CD8-positive, alpha-beta memory T cell (primary cell): ENCODE measurements around the gene SPON1. TPM values are rescaled to one million over a fixed set of nuclear protein-coding genes. Genes with fewer than 3 reads are reported as not detected.
A peak's percentile ranks its signal among the peaks of the same experiment; 100 is the strongest.

Experiments used
- CTCF ChIA-PET: fragments of 350-600 bp; sonication (Branson Sonifier 250); formaldehyde crosslinking; loops from one replicate; lab custom pipeline; 2021; ENCODE audit warnings: antibody characterized with exemption; lab: Charles Lee
- POLR2A ChIA-PET: fragments of 350-600 bp; sonication (Branson Sonifier 250); formaldehyde crosslinking; loops from one replicate; lab custom pipeline; 2021; ENCODE audit warnings: antibody characterized with exemption; lab: Charles Lee
- DNase-seq, 5 donors: peaks; one replicate each; pipeline versions ENCODE4 v3.0.0 to v3.0.0-alpha.2; 2020 to 2022; ENCODE audit warnings: mixed read lengths in 1 of 5
- H3K27ac ChIP-seq: one replicate; pipeline ENCODE4 v1.7.0; 2013; ENCODE audit warnings: low read depth, mild to moderate bottlenecking, low read length, moderate library complexity
- H3K27me3 ChIP-seq: 2 replicates; pipeline ENCODE4 v1.7.0; 2013; ENCODE audit warnings: low read length, mild to moderate bottlenecking; ENCODE audit not compliant: insufficient read depth, poor library complexity, severe bottlenecking
- H3K36me3 ChIP-seq: 2 replicates; pipeline ENCODE4 v1.7.0; 2013; ENCODE audit warnings: mild to moderate bottlenecking, low read length, moderate library complexity; ENCODE audit not compliant: insufficient read depth
- H3K4me1 ChIP-seq: 2 replicates; pipeline ENCODE4 v1.7.0; 2013; ENCODE audit warnings: mild to moderate bottlenecking, low read length, moderate library complexity; ENCODE audit not compliant: insufficient read depth
- H3K4me3 ChIP-seq: 2 replicates; pipeline ENCODE4 v1.7.0; 2013; ENCODE audit warnings: mild to moderate bottlenecking, low read length
- H3K9me3 ChIP-seq: 2 replicates; pipeline ENCODE4 v1.7.0; 2013; ENCODE audit warnings: mild to moderate bottlenecking, low read length
- H3K27ac Mint-ChIP-seq, 8 donors: one replicate each; pipeline ENCODE4 v1.8.0; 2020 to 2021; ENCODE audit warnings: mixed read lengths in 8 of 8, mild to moderate bottlenecking in 6 of 8, inconsistent platforms in 3 of 8, moderate library complexity in 3 of 8
- H3K27me3 Mint-ChIP-seq, 2 donors: one replicate each; pipeline ENCODE4 v1.8.0; 2020 to 2021; ENCODE audit warnings: mixed read lengths in 2 of 2, mild to moderate bottlenecking in 1 of 2, moderate library complexity in 1 of 2
- H3K36me3 Mint-ChIP-seq, 3 donors: one replicate each; pipeline ENCODE4 v1.8.0; 2020 to 2021; ENCODE audit warnings: mixed read lengths in 3 of 3, inconsistent platforms in 1 of 3, mild to moderate bottlenecking in 1 of 3
- H3K4me1 Mint-ChIP-seq, 3 donors: one replicate each; pipeline ENCODE4 v1.8.0; 2020 to 2021; ENCODE audit warnings: mixed read lengths in 3 of 3, inconsistent platforms in 1 of 3, mild to moderate bottlenecking in 1 of 3
- H3K4me3 Mint-ChIP-seq, 7 donors: one replicate each; pipeline ENCODE4 v1.8.0; 2020 to 2021; ENCODE audit warnings: mixed read lengths in 7 of 7, mild to moderate bottlenecking in 6 of 7, moderate library complexity in 4 of 7, inconsistent platforms in 2 of 7
- H3K9me3 Mint-ChIP-seq, 5 donors: one replicate each; pipeline ENCODE4 v1.8.0; 2020 to 2022; ENCODE audit warnings: mixed read lengths in 5 of 5, mild to moderate bottlenecking in 3 of 5, moderate library complexity in 2 of 5, inconsistent platforms in 1 of 5
- polyA plus RNA-seq: library from polyadenylated mRNA; unstranded; fragments of 300-500 nt; fragmentation: Illumina TruSeq; gene quantifications from one replicate; pipeline ENCODE4 v1.2.3, GENCODE V29; 2021
- total RNA-seq, 2 experiments: library from RNA; stranded (reverse); gene quantifications; one replicate each; pipeline ENCODE4 v1.2.3, GENCODE V29; 2021

Gene SPON1
- total and polyA plus RNA-seq, 3 experiments from 2014 or later, result 0.81 to 2.0 (median 0.97) TPM

- H3K27me3 Mint-ChIP-seq, result peaks cover 7 to 15% of the 10 kb centered on the region in 2 donors
- no peaks in the 10 kb centered on the region for H3K27me3 ChIP-seq
- no peak for DNase-seq
- ChIA-PET CTCF (no interaction called here), POLR2A (no interaction called here)
- H3K4me3 Mint-ChIP-seq, result no peak overlapping the region
- H3K4me1 Mint-ChIP-seq, result peaks cover 10 to 19% (median 14%) of the 10 kb centered on the region in 3 donors
- no peaks in the 10 kb centered on the region for H3K9me3 Mint-ChIP-seq
- no peaks in the 10 kb centered on the region for H3K36me3 ChIP-seq
- H3K36me3 Mint-ChIP-seq, result no peaks in the 10 kb centered on the region
- H3K27ac ChIP-seq, result no peak overlapping the region
- peaks cover 7% of the 10 kb centered on the region for H3K4me1 ChIP-seq
- no peak overlapping the region for H3K27ac Mint-ChIP-seq
- H3K4me3 ChIP-seq, result no peak overlapping the region
- no peaks in the 10 kb centered on the region for H3K9me3 ChIP-seq
Measured at GRCh38 chr11:14059491-14059890, 97.0 kb downstream of the SPON1 start.

DNA sequence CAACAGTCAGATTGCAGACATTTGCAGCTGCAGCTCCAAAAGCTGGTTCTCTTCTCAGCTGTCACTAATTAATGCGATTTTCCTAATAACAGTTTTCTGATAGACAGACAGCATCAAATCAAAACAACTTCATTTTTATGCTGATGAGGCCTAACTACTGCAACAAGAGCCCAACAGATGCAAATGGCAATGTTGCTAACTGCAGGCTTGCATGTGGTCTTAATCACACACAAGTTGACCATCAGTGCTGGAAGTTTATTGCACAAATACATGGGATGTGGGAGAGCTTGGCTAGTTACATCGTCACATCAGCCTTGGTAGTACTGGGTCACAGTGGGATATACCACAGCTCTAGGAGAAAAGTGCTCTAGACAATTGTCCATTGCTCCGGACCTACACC, 99.2 kb downstream of the SPON1 start:
- no peak for DNase-seq
- no peak overlapping the region for H3K27ac Mint-ChIP-seq
- no peaks in the 10 kb centered on the region for H3K9me3 Mint-ChIP-seq
- ChIA-PET POLR2A (no interaction called here), CTCF (interaction anchor here (0.7 kb wide), 1 partner anchor 39 kb away, joined by 3 read pairs; no protein-coding TSS in a partner anchor)
- no peaks in the 10 kb centered on the region for H3K27me3 ChIP-seq
- H3K27ac ChIP-seq, result no peak overlapping the region
- H3K4me1 Mint-ChIP-seq, result peaks cover 17 to 22% (median 21%) of the 10 kb centered on the region in 3 donors
- no peak overlapping the region for H3K4me3 ChIP-seq
- H3K36me3 Mint-ChIP-seq, result no peaks in the 10 kb centered on the region
- H3K27me3 Mint-ChIP-seq, result peaks cover 7 to 15% of the 10 kb centered on the region in 2 donors
- no peak overlapping the region for H3K4me3 Mint-ChIP-seq
- H3K4me1 ChIP-seq, result no peaks in the 10 kb centered on the region
- no peaks in the 10 kb centered on the region for H3K9me3 ChIP-seq
- H3K36me3 ChIP-seq, result no peaks in the 10 kb centered on the region

GRCh38 chr11:14065141-14065540, 102.6 kb downstream of the SPON1 start:
- CTCF ChIA-PET, result interaction anchor here (1.2 kb wide), 1 partner anchor 13 kb away, joined by 3 read pairs; no protein-coding TSS in a partner anchor
- peak overlapping the region; percentile 49 to 80 (median 65) for H3K4me3 Mint-ChIP-seq
- no peaks in the 10 kb centered on the region for H3K9me3 ChIP-seq

GRCh38 chr11:14065681-14066080, 103.2 kb downstream of the SPON1 start:
- Histone ChIP-seq H3K27me3 (no peaks in the 10 kb centered on the region), H3K9me3 (no peaks in the 10 kb centered on the region), H3K4me1 (no peaks in the 10 kb centered on the region), H3K36me3 (no peaks in the 10 kb centered on the region), H3K27ac (no peak overlapping the region), H3K4me3 (peak overlapping the region; percentile 20)
- CTCF ChIA-PET, result interaction anchor here (1.2 kb wide), 1 partner anchor 14 kb away, joined by 3 read pairs; no protein-coding TSS in a partner anchor
- Mint-ChIP-seq H3K27ac (peak overlapping the region in 3 of 8 donors; percentile 35 to 66 (median 38)), H3K4me1 (peaks cover 17 to 22% (median 21%) of the 10 kb centered on the region in 3 donors), H3K4me3 (peak overlapping the region in 1 of 7 donors; percentile 67), H3K36me3 (peaks cover 0 to 4% (median 0%) of the 10 kb centered on the region in 3 donors), H3K9me3 (no peaks in the 10 kb centered on the region), H3K27me3 (peaks cover 5 to 16% of the 10 kb centered on the region in 2 donors)
- POLR2A ChIA-PET, result no interaction called here
- no peak for DNase-seq

More at GRCh38 chr11:14065141-14065540, 102.6 kb downstream of the SPON1 start:
- no peaks in the 10 kb centered on the region for H3K9me3 Mint-ChIP-seq
- peaks cover 5 to 11% of the 10 kb centered on the region in 2 donors for H3K27me3 Mint-ChIP-seq
- Histone ChIP-seq H3K4me1 (no peaks in the 10 kb centered on the region), H3K27ac (no peak overlapping the region), H3K27me3 (no peaks in the 10 kb centered on the region), H3K36me3 (no peaks in the 10 kb centered on the region), H3K4me3 (peak overlapping the region; percentile 20)
- no peak for DNase-seq
- POLR2A ChIA-PET, result no interaction called here
- H3K27ac Mint-ChIP-seq, result peak overlapping the region in 3 of 8 donors; percentile 24 to 66 (median 47)
- H3K36me3 Mint-ChIP-seq, result peaks cover 0 to 4% (median 0%) of the 10 kb centered on the region in 3 donors
- H3K4me1 Mint-ChIP-seq, result peaks cover 17 to 22% (median 21%) of the 10 kb centered on the region in 3 donors

DNA sequence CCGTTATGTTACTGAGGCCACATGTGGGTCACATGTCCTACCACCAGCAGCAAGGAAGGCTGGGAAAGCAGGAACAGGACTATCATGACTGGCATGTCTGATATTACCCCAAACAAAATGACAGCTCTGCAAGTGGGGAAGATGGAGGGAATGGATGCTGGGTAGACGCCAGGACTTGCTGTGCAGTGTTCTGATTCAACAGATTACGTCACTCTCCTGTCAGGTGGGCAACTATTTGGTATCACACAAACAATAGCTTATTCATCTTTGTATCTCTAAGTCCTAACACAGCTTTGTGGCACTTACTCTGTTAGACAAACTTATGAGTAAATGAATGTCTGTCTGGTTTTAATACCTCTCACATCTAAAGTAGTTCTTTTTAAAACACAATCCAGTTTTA, 105.2 kb downstream of the SPON1 start:
- Mint-ChIP-seq H3K4me3 (no peak overlapping the region), H3K27ac (no peak overlapping the region), H3K4me1 (peaks cover 17 to 22% (median 21%) of the 10 kb centered on the region in 3 donors), H3K9me3 (no peaks in the 10 kb centered on the region), H3K36me3 (peaks cover 0 to 4% (median 0%) of the 10 kb centered on the region in 3 donors), H3K27me3 (peaks cover 3 to 20% of the 10 kb centered on the region in 2 donors)
- H3K27me3 ChIP-seq, result no peaks in the 10 kb centered on the region
- no peak overlapping the region for H3K27ac ChIP-seq
- ChIA-PET CTCF (no interaction called here), POLR2A (no interaction called here)
- H3K4me1 ChIP-seq, result no peaks in the 10 kb centered on the region
- H3K4me3 ChIP-seq, result no peak overlapping the region
- DNase-seq, result no peak
- no peaks in the 10 kb centered on the region for H3K36me3 ChIP-seq
- H3K9me3 ChIP-seq, result no peaks in the 10 kb centered on the region

DNA sequence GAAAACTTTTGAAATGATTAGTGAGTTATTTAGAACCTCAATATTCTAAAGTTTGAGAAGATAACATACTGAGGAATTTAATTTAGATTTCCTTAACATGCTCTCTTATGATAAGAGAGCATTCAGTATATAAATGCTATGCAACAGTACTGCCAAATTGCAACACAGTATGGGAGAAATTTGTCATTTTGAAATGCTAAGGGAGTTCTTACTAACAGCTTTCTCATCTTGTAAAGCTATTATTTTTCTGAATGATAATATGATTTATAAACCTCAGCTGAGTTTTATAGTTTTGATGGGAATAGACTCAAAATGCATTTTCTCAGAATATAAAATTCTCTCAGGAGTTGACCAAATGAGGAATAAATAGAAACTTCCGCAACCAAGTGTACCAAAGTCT, 108.4 kb downstream of the SPON1 start:
- Mint-ChIP-seq H3K4me3 (no peak overlapping the region), H3K27me3 (peaks cover 0 to 16% of the 10 kb centered on the region in 2 donors), H3K9me3 (no peaks in the 10 kb centered on the region), H3K36me3 (peaks cover 0 to 4% (median 0%) of the 10 kb centered on the region in 3 donors), H3K27ac (no peak overlapping the region), H3K4me1 (peaks cover 16 to 27% (median 25%) of the 10 kb centered on the region in 3 donors)
- ChIA-PET POLR2A (no interaction called here), CTCF (no interaction called here)
- Histone ChIP-seq H3K4me3 (no peak overlapping the region), H3K4me1 (peaks cover 28% of the 10 kb centered on the region), H3K9me3 (no peaks in the 10 kb centered on the region), H3K27ac (no peak overlapping the region), H3K27me3 (no peaks in the 10 kb centered on the region), H3K36me3 (no peaks in the 10 kb centered on the region)
- no peak for DNase-seq

DNA sequence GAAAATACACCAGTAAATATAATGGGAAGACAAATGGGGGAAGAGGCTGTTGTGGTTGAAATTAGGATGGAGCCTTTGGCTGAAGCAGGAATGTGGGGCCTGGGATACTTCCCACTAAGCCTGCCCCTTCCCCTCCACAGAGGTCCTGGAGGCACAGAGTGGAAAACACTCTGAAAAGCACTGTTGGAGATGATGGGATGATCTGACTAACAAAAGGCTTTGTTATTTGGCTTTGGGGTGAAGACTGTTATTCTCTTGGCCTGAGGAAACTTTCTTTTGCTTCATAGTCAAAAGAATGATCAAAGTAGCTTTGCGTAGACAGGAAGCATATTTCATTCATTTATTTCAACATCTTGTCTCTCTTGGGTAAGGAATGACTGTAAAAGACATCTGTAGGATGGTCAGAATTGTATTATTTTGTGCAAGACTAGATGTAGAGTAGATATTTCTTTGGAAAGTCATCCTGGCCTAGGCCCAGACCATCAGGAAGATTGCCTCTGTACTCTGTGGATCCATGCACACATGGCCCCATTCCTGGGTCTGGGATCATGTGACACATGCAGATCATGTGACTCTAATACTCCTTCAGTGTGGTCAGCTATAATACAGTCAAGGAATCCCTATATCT, 111.4 kb downstream of the SPON1 start:
- H3K36me3 Mint-ChIP-seq, result peaks cover 0 to 4% (median 0%) of the 10 kb centered on the region in 3 donors
- peaks cover 32 to 55% (median 35%) of the 10 kb centered on the region in 3 donors for H3K4me1 Mint-ChIP-seq
- ChIA-PET POLR2A (no interaction called here), CTCF (no interaction called here)
- H3K4me3 ChIP-seq, result peak overlapping the region; percentile 10
- H3K27me3 ChIP-seq, result no peaks in the 10 kb centered on the region
- no peaks in the 10 kb centered on the region for H3K36me3 ChIP-seq
- H3K4me3 Mint-ChIP-seq, result peak overlapping the region in 1 of 7 donors; percentile 11
- peaks cover 1 to 16% of the 10 kb centered on the region in 2 donors for H3K27me3 Mint-ChIP-seq
- H3K9me3 Mint-ChIP-seq, result no peaks in the 10 kb centered on the region
- no peaks in the 10 kb centered on the region for H3K9me3 ChIP-seq
- peak overlapping the region in 7 of 8 donors; percentile 61 to 94 (median 86) for H3K27ac Mint-ChIP-seq
- DNase-seq, result no peak
- H3K27ac ChIP-seq, result no peak overlapping the region
- H3K4me1 ChIP-seq, result peaks cover 53% of the 10 kb centered on the region
